PC-9 (cell line): ENCODE measurements around the gene PRKG1. TPM values are rescaled to one million over a fixed set of nuclear protein-coding genes. Genes with fewer than 3 reads are reported as not detected.
"Not testable (repeated sequence)": the region's sequence is repeated elsewhere in the genome, so short reads cannot be mapped to it uniquely, and the experiment has no call there.

Experiments used
- BruUV-seq: library from RNA; stranded (reverse); fragments of 400-500 nt; replicated peaks from 2 replicates; lab custom pipeline; 2021; lab: Mats Ljungman, UMichigan
- CTCF ChIA-PET: fragments of 300-600 bp; sonication (Branson Sonifier 250); formaldehyde crosslinking; loops from one replicate; lab custom pipeline; 2022; ENCODE audit warnings: antibody characterized with exemption; lab: Charles Lee
- POLR2A ChIA-PET: fragments of 300-600 bp; sonication (Branson Sonifier 250); formaldehyde crosslinking; loops from one replicate; lab custom pipeline; 2022; ENCODE audit warnings: antibody characterized with exemption; ENCODE audit not compliant: unreplicated experiment; lab: Charles Lee
- DNase-seq, 2 experiments: peaks; one replicate each; pipeline versions ENCODE4 v3.0.0 to v3.0.0-alpha.2; 2015 to 2022; ENCODE audit warnings: mixed read lengths in 1 of 2
- H2AFZ ChIP-seq: fragments of 200-600 bp; sonication (generic); 2 replicates; pipeline ENCODE4 v1.8.1; 2017; ENCODE audit warnings: antibody characterized with exemption
- H3F3A ChIP-seq: fragments of 200-600 bp; sonication (generic); 2 replicates; pipeline ENCODE4 v1.8.1; 2017; ENCODE audit warnings: antibody characterized with exemption, mild to moderate bottlenecking, low read depth; ENCODE audit not compliant: insufficient read depth
- H3K27ac ChIP-seq: fragments of 200-600 bp; sonication (generic); 2 replicates; pipeline ENCODE4 v1.6.1; 2016; ENCODE audit warnings: mixed run types
- H3K27me3 ChIP-seq: fragments of 200-600 bp; sonication (generic); 2 replicates; pipeline ENCODE4 v1.6.1; 2016; ENCODE audit warnings: low read depth, mixed run types; ENCODE audit not compliant: insufficient read depth
- H3K36me3 ChIP-seq: fragments of 200-600 bp; sonication (generic); 2 replicates; pipeline ENCODE4 v1.6.1; 2016; ENCODE audit warnings: low read depth, mixed run types
- H3K4me1 ChIP-seq: fragments of 200-600 bp; sonication (generic); replicated peaks from 2 replicates; pipeline ENCODE4 v1.6.1; 2016; ENCODE audit warnings: mixed run types; ENCODE audit not compliant: insufficient read depth
- H3K4me2 ChIP-seq: fragments of 200-600 bp; sonication (generic); 2 replicates; pipeline ENCODE4 v1.6.1; 2017; ENCODE audit warnings: mixed run types
- H3K4me3 ChIP-seq: fragments of 200-600 bp; sonication (generic); 2 replicates; pipeline ENCODE4 v1.6.1; 2016; ENCODE audit warnings: mixed run types
- H3K79me2 ChIP-seq: fragments of 200-600 bp; sonication (generic); 2 replicates; pipeline ENCODE4 v1.6.1; 2017; ENCODE audit warnings: low read depth, mixed run types
- H3K9me2 ChIP-seq: fragments of 200-600 bp; sonication (generic); 2 replicates; pipeline ENCODE4 v1.8.1; 2017; ENCODE audit warnings: mild to moderate bottlenecking; ENCODE audit not compliant: insufficient read depth
- H3K9me3 ChIP-seq: fragments of 200-600 bp; sonication (generic); 2 replicates; pipeline ENCODE4 v1.8.1; 2016; ENCODE audit warnings: low read depth; ENCODE audit not compliant: insufficient read depth
- H4K20me1 ChIP-seq: fragments of 200-600 bp; sonication (generic); 2 replicates; pipeline ENCODE4 v1.8.1; 2017; ENCODE audit not compliant: insufficient read depth
- CTCF ChIP-seq: fragments of 200-600 bp; sonication (generic); conservative IDR thresholded peaks from 2 replicates; pipeline ENCODE4 v1.6.1; 2017; ENCODE audit warnings: mixed run types, antibody characterized with exemption, mild to moderate bottlenecking, moderate library complexity
- EZH2 ChIP-seq: fragments of 200-600 bp; sonication (generic); IDR thresholded peaks from 2 replicates; pipeline ENCODE4 v1.8.0; 2017; ENCODE audit warnings: antibody characterized with exemption, low read depth
- intact Hi-C: fragments of 100-400 bp; cut with micrococcal nuclease; formaldehyde crosslinking; loops from one replicate; pipeline ENCODE4 v1.10.0; 2022; ENCODE audit not compliant: unreplicated experiment
- total RNA-seq: library from RNA; stranded (reverse); gene quantifications from 2 replicates; pipeline ENCODE4 v1.2.3, GENCODE V29; 2021

Gene PRKG1
- total RNA-seq, 1 experiment from 2014 or later: 0.70 TPM

DNA sequence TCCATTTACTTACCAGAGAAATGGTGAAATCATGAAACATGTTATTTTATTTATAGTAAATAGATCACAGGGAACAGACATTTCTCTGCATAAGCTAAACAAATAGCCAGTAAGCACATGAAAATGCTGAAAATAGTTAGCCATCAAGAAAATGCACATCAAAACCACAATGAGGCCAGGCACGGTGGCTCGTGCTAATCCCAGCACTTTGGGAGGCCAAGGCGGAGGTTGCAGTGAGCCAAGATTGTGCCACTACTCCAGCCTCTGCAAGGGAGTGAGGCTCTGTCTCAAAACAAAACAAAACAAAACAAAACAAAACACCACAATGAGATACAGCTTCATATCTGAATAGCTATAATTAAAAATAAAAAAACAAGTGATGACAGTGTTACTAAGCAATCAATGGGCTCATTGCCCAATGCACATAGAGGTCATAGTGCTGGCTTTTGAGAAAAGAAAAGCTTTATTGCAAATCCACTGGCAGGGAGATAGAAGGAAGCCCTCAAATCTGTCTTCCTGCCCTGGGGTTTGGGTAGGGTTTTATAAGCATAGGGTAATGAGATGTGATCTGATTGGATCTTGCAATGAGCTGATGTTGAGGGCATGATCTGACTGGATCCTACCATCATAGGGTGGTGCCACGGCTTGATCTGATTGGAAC is 608.9 kb downstream of the PRKG1 start:
- CTCF ChIA-PET: no interaction called here
- H3K9me3 ChIP-seq: peaks cover 5% of the 10 kb centered on the region; the same call in 1 of the 2 replicates
- H3K27ac ChIP-seq: peak overlapping the region; percentile 18; the same call in 1 of the 2 replicates
- peak overlapping the region; percentile 35 for H3K4me2 ChIP-seq
- no peak for TF ChIP-seq CTCF
- no peak for TF ChIP-seq EZH2
- POLR2A ChIA-PET: no interaction called here
- peaks cover 6% of the 10 kb centered on the region; the same call in 1 of the 2 replicates for H3K9me2 ChIP-seq
- no peaks in the 10 kb centered on the region for H3K36me3 ChIP-seq
- H3K4me1 ChIP-seq: peaks cover 34% of the 10 kb centered on the region
- intact Hi-C loops: no loop called here
- H3K79me2 ChIP-seq: no peaks in the 10 kb centered on the region
- no peak overlapping the region for H2AFZ ChIP-seq
- no peaks in the 10 kb centered on the region for H4K20me1 ChIP-seq
- DNase-seq: peak in 1 of 2 experiments; percentile 75
- no peaks in the 10 kb centered on the region for H3K27me3 ChIP-seq
- BruUV-seq: no TSS peak
- H3F3A ChIP-seq: peaks cover 9% of the 10 kb centered on the region; the same call in 1 of the 2 replicates
- H3K4me3 ChIP-seq: no peak overlapping the region

DNA sequence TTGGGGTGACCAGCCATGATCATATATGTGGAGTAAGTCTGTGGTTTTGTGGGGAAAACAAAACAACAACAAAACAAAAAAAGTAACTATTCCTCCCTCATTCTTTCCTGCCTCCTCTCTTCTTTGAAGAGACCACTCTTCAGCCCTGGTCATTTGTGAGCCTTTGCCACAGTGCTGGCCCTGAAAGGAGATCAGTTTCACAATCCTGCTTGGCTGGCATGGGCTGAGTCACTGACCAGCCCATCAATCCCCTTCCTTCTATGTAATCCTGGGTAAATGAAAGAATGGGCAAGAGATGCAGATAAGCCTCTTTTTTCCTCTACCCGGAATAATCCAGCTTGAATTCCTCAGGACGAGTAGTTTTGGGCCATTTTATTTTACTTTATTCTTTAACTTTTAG is 611.5 kb downstream of the PRKG1 start:
- intact Hi-C loops: no loop called here
- Histone ChIP-seq H3K4me2 (peak overlapping the region; percentile 33; the same call in 1 of the 2 replicates), H3K36me3 (no peaks in the 10 kb centered on the region), H3K9me3 (peaks cover 5% of the 10 kb centered on the region; the same call in 1 of the 2 replicates), H3K79me2 (no peaks in the 10 kb centered on the region), H3K27me3 (no peaks in the 10 kb centered on the region), H3K4me1 (peaks cover 34% of the 10 kb centered on the region), H3K27ac (no peak overlapping the region), H2AFZ (no peak overlapping the region), H3K4me3 (no peak overlapping the region), H3K9me2 (peaks cover 6% of the 10 kb centered on the region; the same call in 1 of the 2 replicates), H4K20me1 (no peaks in the 10 kb centered on the region), H3F3A (peaks cover 9% of the 10 kb centered on the region; the same call in 1 of the 2 replicates)
- ChIA-PET POLR2A (no interaction called here), CTCF (no interaction called here)
- BruUV-seq: no TSS peak
- DNase-seq: peak; percentile 43 to 69
- TF ChIP-seq EZH2: no peak
- no peak for TF ChIP-seq CTCF

- POLR2A ChIA-PET: no interaction called here
- TF ChIP-seq CTCF (no peak), EZH2 (no peak)
- Histone ChIP-seq H3F3A (peaks cover 9% of the 10 kb centered on the region; the same call in 1 of the 2 replicates), H3K9me2 (peaks cover 6% of the 10 kb centered on the region; the same call in 1 of the 2 replicates), H3K27me3 (no peaks in the 10 kb centered on the region), H3K36me3 (no peaks in the 10 kb centered on the region), H3K4me2 (no peak overlapping the region), H3K4me1 (peaks cover 37% of the 10 kb centered on the region), H3K27ac (no peak overlapping the region), H4K20me1 (no peaks in the 10 kb centered on the region), H3K4me3 (no peak overlapping the region), H3K79me2 (no peaks in the 10 kb centered on the region), H3K9me3 (peaks cover 5% of the 10 kb centered on the region; the same call in 1 of the 2 replicates), H2AFZ (no peak overlapping the region)
- intact Hi-C loops: no loop called here
- BruUV-seq: no TSS peak
- CTCF ChIA-PET: no interaction called here
- no peak for DNase-seq
These were observed 613.0 kb downstream of the PRKG1 start for GRCh38 chr10:51687296-51687695.

GRCh38 chr10:51688826-51689225 is 614.5 kb downstream of the PRKG1 start:
- H3F3A ChIP-seq, H3K9me3 ChIP-seq, DNase-seq, H3K79me2 ChIP-seq, CTCF ChIA-PET, H3K9me2 ChIP-seq, H3K27me3 ChIP-seq, POLR2A ChIA-PET, H2AFZ ChIP-seq, H3K36me3 ChIP-seq, intact Hi-C loops, H4K20me1 ChIP-seq, H3K4me2 ChIP-seq, BruUV-seq, H3K27ac ChIP-seq, H3K4me3 ChIP-seq: not testable (repeated sequence)
- peaks cover 22% of the 10 kb centered on the region for H3K4me1 ChIP-seq
